ENCODE measurements around the gene DPEP2NB. TPM values are rescaled to one million over a fixed set of nuclear protein-coding genes. Genes with fewer than 3 reads are reported as not detected.

The DPEP2NB gene
- total RNA-seq, 4 donors from 2014 or later, result not detected

- TF ChIP-seq POLR2A (IDR thresholded peaks at IDR 0.05) (peak in 3 of 4 donors; percentile 46 to 93 (median 87)), CTCF (IDR thresholded peaks at IDR 0.05) (peak in 1 of 6 experiments; percentile 10)
- H3K27ac ChIP-seq, result peak within 1 kb of the TSS; percentile 85 to 96 (median 92)
- H3K27me3 ChIP-seq, result no peaks in the 10 kb centered on the region
- H3K4me3 ChIP-seq, result peak within 1 kb of the TSS; percentile 55 to 77 (median 70)
- peak; percentile 23 for DNase-seq
- H3K9me3 ChIP-seq, result no peaks in the 10 kb centered on the region
- peaks cover 0 to under 1% (median 0%) of the 10 kb centered on the region in 3 donors for H3K36me3 ChIP-seq
- 0 to 2% methylated on average over 20 to 29 of the region's 78 CpGs for WGBS, 2 donors
- intact Hi-C loops (cut with DNase I), result no loop called here
- peaks cover 19 to 61% (median 28%) of the 10 kb centered on the region in 3 donors for H3K4me1 ChIP-seq
Measured at GRCh38 chr16:67968400-67969253, 47.1 kb downstream of the DPEP2NB start, which contains the start of gene SLC12A4. Gene SLC12A4, minus strand, starts transcription at chr16:67968637. Its CDS starts 84 bp downstream, at chr16:67968553.

GRCh38 chr16:67967958-67968399, 47.7 kb downstream of the DPEP2NB start:
- H3K4me3 ChIP-seq, result peak overlapping the region; percentile 55 to 77 (median 70)
- peak overlapping the region; percentile 85 to 96 (median 92) for H3K27ac ChIP-seq
- H3K36me3 ChIP-seq, result peaks cover 0 to 7% (median 0%) of the 10 kb centered on the region in 3 donors
- intact Hi-C loops (cut with DNase I), result no loop called here
- no peak for TF ChIP-seq POLR2A (IDR thresholded peaks at IDR 0.05)
- TF ChIP-seq CTCF (IDR thresholded peaks at IDR 0.05), result no peak
- H3K4me1 ChIP-seq, result peaks cover 22 to 68% (median 34%) of the 10 kb centered on the region in 3 donors
- no peak for DNase-seq
- H3K27me3 ChIP-seq, result no peaks in the 10 kb centered on the region
- WGBS, 2 donors, result 0% methylated on average over 3 to 15 of the region's 45 CpGs
- no peaks in the 10 kb centered on the region for H3K9me3 ChIP-seq

GRCh38 chr16:67967183-67967957, 48.3 kb downstream of the DPEP2NB start:
- WGBS, 2 donors, result 11 to 24% methylated on average over 11 to 13 of the region's 18 CpGs
- DNase-seq, result no peak
- TF ChIP-seq CTCF (IDR thresholded peaks at IDR 0.05), result no peak
- no peak for TF ChIP-seq POLR2A (IDR thresholded peaks at IDR 0.05)

GRCh38 chr16:67966549-67967182, 49.0 kb downstream of the DPEP2NB start:
- Histone ChIP-seq H3K4me1 (peaks cover 22 to 81% (median 45%) of the 10 kb centered on the region in 3 donors), H3K36me3 (peaks cover 0 to 19% (median 9%) of the 10 kb centered on the region in 3 donors), H3K9me3 (no peaks in the 10 kb centered on the region), H3K27ac (peak overlapping the region; percentile 85 to 96 (median 92)), H3K4me3 (peak overlapping the region; percentile 55 to 77 (median 70)), H3K27me3 (no peaks in the 10 kb centered on the region)
- intact Hi-C loops (cut with DNase I), result no loop called here
- DNase-seq, result no peak
- 5% methylated on average over 2 of the region's 3 CpGs; no CpG with 5 or more reads in 1 of the 2 donors for WGBS, 2 donors
- no peak for TF ChIP-seq CTCF (IDR thresholded peaks at IDR 0.05)
- TF ChIP-seq POLR2A (IDR thresholded peaks at IDR 0.05), result no peak

More at GRCh38 chr16:67967183-67967957, 48.3 kb downstream of the DPEP2NB start:
- Histone ChIP-seq H3K27ac (peak overlapping the region; percentile 85 to 96 (median 92)), H3K4me1 (peaks cover 22 to 74% (median 38%) of the 10 kb centered on the region in 3 donors), H3K9me3 (no peaks in the 10 kb centered on the region), H3K27me3 (no peaks in the 10 kb centered on the region), H3K4me3 (peak overlapping the region; percentile 55 to 77 (median 70)), H3K36me3 (peaks cover 0 to 13% (median 3%) of the 10 kb centered on the region in 3 donors)
- intact Hi-C loops (cut with DNase I), result no loop called here

Measured in esophagus squamous epithelium (tissue), 5 donors.